GM19035 (cell line): ENCODE measurements around the gene CCDC15.
A peak's percentile ranks its signal among the peaks of the same experiment; 100 is the strongest.
"Not testable (repeated sequence)": the region's sequence is repeated elsewhere in the genome, so short reads cannot be mapped to it uniquely, and the experiment has no call there.

Source experiments
- ATAC-seq: cut with Tn5 transposase; IDR thresholded peaks from one replicate; pipeline ENCODE4 v1.9.1; 2021; ENCODE audit not compliant: unreplicated experiment

Gene CCDC15

GRCh38 chr11:124984512-124984854 is 30.5 kb downstream of the CCDC15 start:
- no peak for ATAC-seq

- no peak for ATAC-seq
Measured at GRCh38 chr11:124987096-124987495, 33.1 kb downstream of the CCDC15 start.

- no peak for ATAC-seq
Measured at GRCh38 chr11:124988063-124988462, 34.1 kb downstream of the CCDC15 start.

- no peak for ATAC-seq
Measured at GRCh38 chr11:125001079-125001778, 47.2 kb downstream of the CCDC15 start.

GRCh38 chr11:125001849-125002248 is 47.8 kb downstream of the CCDC15 start:
- no peak for ATAC-seq

GRCh38 chr11:125005491-125005890 is 51.5 kb downstream of the CCDC15 start:
- no peak for ATAC-seq

GRCh38 chr11:125016413-125016812 is 62.4 kb downstream of the CCDC15 start:
- no peak for ATAC-seq

- ATAC-seq: no peak
Measured at GRCh38 chr11:125020342-125020741, 66.3 kb downstream of the CCDC15 start.

- ATAC-seq: no peak
Measured at GRCh38 chr11:125022551-125022950, 68.5 kb downstream of the CCDC15 start.

GRCh38 chr11:125025968-125026367 is 72.0 kb downstream of the CCDC15 start:
- no peak for ATAC-seq

- not testable (repeated sequence) for ATAC-seq
Measured at GRCh38 chr11:125029431-125029830, 75.4 kb downstream of the CCDC15 start.

- no peak for ATAC-seq
Measured at GRCh38 chr11:125036933-125037332, 82.9 kb downstream of the CCDC15 start.

GRCh38 chr11:125049164-125049792 is 95.3 kb downstream of the CCDC15 start:
- no peak for ATAC-seq

- no peak for ATAC-seq
Measured at GRCh38 chr11:125052047-125052446, 98.0 kb downstream of the CCDC15 start.

- no peak for ATAC-seq
Measured at GRCh38 chr11:125053167-125053566, 99.2 kb downstream of the CCDC15 start.

- ATAC-seq: no peak
Measured at GRCh38 chr11:125055107-125055715, 101.2 kb downstream of the CCDC15 start.

- ATAC-seq: not testable (repeated sequence)
Measured at GRCh38 chr11:125056111-125056510, 102.1 kb downstream of the CCDC15 start.

GRCh38 chr11:125056931-125057692 is 103.1 kb downstream of the CCDC15 start:
- no peak for ATAC-seq

GRCh38 chr11:125057693-125058016 is 103.7 kb downstream of the CCDC15 start:
- no peak for ATAC-seq

- ATAC-seq: no peak
Measured at GRCh38 chr11:125061281-125061680, 107.3 kb downstream of the CCDC15 start.

- ATAC-seq: peak; percentile 10
Measured at GRCh38 chr11:125062218-125062930, 108.4 kb downstream of the CCDC15 start.
